Measurements from ENCODE around the gene STAMBPL1.
"Not testable (repeated sequence)": the region's sequence is repeated elsewhere in the genome, so short reads cannot be mapped to it uniquely, and the experiment has no call there.

STAMBPL1 gene

DNA sequence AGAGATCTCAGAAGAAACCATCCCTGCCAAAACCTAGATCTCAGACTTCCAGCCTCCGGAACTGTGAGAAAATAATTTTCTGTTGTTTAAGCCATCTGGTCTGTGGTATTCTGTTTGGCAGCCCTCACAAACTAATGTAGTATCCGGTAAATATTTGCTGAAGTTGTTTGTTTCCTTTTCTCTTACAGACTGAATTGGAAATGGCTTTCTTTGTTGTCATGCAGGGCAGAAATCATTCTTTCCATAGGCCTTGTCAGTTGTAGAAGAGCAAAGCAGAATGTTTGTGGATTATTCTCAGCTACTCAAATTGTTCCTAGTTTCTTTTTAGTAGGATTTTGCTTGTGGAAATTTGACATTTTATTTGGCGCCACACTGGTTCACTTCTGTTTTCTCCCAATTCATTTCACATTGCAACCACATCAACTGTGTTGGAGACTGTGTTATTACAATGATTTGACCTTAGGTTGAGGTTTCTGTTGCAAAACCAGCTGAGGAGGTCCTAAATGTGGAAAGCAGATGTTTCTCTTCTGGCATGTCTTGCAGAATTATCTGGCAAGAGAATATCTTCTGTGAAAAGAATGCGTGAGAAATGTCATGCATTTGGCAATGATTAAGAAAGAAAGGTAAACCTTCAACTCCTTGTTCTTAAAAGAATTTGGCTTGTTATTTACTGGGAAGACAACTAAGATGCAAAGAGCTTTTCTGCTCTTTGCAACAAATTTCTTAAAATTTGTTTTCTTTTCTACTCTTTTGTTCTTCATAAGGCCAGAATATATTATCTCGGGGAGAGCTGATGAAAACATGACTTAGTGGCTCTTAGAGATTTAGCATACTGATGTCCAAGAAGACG lies 46.7 kb downstream of the STAMBPL1 start:
- no peak for DNase-seq

DNA sequence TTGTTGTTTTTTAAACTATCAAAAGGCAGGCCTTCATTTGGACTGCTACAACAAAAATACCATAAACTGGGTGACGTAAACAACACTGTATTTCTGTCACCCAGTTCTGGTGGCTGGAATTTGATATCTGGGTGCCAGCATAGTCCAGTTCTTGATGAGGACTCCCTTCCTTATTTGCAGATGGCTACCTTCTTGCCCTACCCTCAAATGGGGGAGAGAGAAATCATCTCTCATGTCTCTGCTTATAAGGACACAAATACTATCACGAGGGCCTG lies 47.3 kb downstream of the STAMBPL1 start:
- DNase-seq: no peak

DNA sequence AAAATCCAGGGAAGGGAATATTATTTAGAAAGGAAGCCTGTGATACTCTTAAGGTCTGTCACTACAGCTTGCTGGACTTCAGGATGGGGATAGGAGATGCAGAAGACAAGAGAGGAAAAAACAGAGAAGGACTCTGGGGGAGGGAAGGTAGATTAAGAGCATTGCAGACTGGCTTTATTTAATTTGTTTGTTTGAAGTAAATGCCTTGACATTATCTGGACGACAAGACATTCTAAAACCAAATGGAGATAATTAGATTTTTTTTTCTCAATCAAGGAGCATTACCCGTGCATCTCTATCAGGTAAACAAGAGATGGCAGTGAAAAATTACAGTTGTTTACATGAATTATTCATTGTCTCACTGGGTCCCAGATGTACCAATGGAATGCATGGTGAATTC lies 48.2 kb downstream of the STAMBPL1 start:
- DNase-seq: no peak

DNA sequence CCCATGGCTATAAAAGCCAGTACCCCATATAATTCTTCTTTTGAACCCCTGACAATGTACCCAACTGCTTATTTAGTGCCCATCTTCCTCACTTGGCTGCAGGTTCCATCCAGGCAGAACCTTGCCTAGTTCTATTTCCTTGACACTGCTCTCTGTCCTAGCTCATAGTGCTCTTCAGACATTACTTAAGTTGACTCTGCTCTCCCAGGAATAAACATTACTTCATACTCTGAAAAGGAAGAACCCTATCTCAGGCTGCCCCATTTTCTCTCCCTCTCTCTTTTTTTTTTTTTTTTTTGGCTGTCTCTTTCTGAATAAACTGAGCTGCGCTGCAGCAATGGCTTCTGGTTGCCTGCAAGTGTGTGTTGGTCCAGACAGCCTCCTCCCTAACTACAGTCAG lies 51.5 kb downstream of the STAMBPL1 start:
- no peak for DNase-seq

DNA sequence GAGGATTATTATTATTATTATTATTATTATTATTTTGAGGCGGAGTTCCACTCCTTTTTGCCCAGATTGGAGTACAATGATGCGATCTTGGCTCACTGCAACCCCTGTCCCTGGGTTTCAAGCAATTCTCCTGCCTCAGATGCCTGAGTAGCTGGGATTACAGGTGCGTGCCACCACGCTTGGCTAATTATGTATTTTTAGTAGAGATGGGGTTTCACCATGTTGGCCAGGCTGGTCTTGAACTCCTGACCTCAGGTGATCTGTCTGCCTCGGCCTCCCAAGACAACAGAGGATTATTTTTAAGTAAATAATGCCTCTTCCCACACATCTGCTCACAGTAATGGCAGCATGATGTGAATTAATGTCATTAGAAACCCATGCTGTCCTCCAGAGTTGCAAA lies 52.0 kb downstream of the STAMBPL1 start:
- DNase-seq: not testable (repeated sequence)

DNA sequence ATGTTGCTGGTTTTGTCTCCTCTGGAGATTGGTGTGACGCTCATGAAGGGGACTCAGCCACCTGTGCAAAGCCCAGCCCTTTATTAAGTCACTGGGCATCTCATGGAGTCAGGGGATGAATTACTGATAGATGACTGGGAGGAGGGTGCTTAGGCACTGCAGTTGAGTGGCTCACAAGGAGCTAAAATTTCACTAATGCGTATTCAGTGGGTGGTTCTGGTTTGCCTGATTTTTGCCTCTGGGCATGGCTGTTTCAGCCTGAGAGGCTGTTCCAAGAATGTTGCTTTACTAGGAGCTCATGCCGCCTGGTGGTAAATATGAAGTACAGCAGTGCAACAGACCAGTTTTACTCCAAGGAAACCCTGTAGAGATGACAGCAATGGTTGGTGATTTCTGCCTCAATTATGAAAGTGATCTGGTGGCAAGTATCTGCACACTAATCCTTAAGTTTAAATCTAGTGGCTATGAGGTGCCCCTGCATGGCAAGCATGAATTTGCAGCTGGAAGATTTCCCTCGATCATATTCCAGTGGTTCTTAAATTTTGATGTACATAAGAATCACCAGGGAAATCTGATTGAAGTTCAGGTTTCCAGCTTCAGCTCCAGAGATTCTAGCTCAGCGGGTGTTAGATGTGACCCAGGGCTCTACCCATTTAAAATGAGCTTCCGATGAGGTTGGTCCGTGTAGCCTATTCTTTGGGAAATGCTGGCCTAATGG lies 52.7 kb downstream of the STAMBPL1 start:
- peak; percentile 51 to 71 for DNase-seq

DNA sequence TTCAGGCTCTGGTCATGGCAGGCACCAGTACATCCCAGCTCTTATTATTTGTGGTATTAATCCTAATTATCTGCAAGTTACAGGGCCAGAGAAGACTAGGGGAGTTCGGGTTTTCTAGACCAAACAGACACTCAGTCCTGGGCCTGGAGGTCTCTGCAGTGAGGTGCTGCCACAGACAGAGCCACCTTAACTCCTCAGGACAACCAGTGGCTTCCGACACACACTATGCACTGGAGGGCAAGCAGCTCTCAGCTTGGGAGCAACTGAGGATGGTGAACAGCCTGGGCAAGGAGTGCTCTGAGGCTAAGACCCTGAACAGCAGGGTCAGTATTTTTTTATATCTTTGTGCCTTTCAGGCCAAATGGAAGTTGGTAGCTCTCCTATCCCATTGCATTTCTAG lies 53.5 kb downstream of the STAMBPL1 start:
- DNase-seq: no peak

DNA sequence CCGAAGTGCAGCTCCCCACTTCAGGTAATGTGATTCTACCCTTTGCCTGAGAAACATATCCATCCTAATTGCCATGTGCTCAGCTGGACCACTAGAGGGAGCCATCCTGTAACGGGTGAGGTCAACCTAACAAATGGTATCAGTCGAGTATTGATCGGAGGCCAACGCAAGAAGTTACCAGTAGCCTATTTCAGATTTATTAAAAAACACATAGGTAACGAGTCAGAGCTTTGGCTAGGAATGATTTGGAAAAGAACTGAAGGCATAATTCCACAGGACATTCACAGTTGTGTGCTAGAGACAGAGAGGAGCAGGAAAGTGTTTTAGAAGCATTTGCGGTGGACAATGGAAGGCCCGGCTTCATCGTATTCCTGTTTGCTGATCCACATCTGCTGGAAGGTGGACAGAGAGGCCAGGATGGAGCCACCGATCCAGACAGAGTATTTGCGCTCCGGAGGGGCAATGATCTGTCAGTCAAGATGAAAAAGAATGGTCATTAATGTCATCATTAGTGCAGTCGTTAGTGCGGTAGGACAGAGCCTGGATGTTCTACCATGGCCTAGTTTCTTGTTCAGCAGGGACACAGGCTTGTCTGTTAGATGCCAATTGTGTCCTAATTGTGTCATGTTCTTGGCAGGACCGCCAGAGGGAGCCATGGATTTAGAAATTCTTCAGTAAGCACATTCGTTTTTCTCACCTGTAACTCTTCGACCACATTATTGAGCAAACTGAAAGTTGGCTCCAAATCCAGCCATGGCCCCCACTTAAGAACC lies 55.0 kb downstream of the STAMBPL1 start:
- DNase-seq: peak; percentile 81 to 85

DNA sequence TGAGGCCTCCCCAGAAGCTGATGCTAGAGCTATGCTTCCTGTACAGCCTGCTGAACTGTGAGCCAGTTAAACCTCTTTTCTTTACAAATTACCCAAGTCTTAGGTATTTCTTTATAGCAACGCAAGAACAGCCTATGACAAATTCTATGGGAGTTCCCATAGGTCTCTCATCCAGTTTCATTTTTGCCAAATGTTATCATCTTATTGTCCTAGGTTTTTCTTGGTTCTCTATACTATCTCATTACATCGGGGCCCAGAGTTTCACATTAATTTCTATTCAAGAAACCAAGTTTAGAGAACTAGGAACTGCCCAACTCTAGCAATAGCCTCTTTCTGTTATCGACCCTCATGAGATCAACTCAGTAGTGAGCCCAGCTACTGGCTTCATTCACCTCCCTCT lies 56.6 kb downstream of the STAMBPL1 start:
- no peak for DNase-seq

DNA sequence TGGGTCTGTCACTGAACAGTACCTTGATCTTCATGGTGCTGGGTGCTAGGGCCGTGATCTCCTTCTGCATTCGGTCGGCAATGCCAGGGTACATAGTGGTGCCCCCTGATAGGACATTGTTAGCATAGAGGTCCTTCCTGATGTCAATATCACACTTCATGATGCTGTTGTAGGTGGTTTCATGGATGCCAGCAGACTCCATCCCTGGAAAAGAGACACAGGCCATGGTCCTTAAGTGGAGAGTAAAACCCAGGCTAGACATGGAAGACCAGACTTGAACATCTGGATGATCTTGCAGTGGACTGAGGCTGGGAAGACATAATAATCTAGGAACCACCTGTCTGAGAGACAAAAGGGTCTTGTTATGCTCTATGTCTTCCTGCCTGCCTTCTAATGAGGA lies 58.0 kb downstream of the STAMBPL1 start:
- no peak for DNase-seq

DNA sequence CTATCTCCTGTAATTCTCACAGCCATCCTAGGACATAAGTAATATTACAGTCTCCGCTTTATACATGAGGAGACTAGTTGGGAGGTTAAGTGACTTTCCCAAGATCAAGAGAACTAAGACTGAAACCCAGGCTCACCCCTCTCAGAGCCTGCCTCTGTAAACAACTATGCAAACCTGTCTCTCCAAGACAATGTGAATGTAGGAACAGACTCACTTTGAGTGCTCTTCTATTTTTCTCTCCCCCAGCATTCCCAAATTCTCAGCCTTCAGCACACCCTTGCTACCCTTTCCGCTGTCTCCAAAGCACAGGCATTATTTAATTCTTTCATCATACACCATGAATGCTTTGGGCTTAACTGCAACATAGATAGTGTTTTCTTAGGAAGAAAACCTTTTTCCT lies 58.9 kb downstream of the STAMBPL1 start:
- no peak for DNase-seq

DNA sequence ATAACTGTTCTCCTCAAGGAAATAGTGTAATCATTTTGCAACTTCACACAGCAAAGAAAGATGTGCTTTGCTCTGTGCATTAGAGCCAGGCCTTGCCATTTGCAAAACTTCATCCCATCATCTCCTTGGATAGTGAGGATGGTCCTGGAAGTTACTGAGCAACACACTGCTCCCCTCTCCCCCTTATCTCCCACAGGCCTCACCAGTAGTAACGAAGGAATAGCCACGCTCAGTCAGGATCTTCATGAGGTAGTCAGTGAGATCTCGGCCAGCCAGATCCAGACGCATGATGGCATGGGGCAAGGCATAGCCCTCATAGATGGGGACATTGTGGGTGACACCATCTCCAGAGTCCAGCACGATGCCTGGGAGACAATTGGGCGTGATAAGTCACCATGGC lies 61.0 kb downstream of the STAMBPL1 start:
- DNase-seq: no peak

DNA sequence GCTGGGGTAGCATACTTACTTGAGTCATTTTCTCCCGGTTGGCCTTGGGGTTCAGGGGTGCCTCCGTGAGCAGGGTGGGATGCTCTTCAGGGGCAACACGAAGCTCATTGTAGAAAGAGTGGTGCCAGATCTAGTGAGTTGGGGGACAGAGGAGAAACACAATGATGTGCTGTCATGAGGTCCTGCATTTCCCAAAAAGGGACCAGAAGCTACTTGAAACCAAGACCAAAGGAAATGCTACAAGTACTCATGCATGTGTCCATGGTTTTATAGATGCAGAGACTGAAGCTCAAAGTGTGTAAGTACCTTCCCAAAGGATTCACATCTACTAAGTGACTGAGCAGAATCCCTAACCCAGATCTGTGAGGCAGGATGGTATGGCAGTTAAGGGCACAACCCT lies 63.7 kb downstream of the STAMBPL1 start:
- DNase-seq: no peak

DNA sequence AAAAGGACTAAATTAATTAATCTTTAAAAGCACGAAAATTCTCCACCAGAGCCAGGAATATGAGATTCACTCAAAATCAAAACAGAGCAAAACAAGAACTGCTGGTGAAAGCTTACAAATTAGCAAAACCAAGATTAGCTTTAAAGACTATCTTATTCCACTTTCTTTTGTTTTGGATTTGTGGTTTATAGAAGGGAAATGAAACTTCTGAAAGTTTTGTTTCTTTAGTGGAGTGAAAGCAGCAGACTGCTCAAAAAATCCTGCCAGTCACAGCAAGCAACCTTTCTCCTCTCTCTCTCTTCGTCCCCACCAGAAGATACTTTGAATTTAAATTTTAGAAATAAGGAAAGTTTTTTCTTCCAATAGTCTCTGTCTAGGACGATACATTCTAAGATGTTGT lies 64.8 kb downstream of the STAMBPL1 start:
- no peak for DNase-seq

DNA sequence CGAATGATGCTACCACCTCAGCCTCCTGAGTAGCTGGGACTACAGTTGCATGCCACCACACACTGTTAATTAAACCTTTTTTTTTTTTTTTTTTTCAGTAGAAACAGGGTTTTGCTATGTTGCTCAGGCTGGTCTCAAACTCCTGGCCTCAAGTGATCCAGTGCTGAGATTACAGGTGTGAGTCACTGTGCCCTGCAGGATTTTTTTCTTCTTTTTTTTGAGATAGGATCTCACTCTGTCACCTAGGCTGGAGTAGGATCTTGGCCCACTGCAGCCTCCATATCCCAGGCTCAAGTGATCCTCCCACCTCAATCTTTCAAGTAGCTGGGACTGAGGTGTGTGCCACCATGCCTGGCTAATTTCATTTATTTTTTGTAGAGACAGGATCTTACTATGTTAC lies 66.2 kb downstream of the STAMBPL1 start:
- no peak for DNase-seq

DNA sequence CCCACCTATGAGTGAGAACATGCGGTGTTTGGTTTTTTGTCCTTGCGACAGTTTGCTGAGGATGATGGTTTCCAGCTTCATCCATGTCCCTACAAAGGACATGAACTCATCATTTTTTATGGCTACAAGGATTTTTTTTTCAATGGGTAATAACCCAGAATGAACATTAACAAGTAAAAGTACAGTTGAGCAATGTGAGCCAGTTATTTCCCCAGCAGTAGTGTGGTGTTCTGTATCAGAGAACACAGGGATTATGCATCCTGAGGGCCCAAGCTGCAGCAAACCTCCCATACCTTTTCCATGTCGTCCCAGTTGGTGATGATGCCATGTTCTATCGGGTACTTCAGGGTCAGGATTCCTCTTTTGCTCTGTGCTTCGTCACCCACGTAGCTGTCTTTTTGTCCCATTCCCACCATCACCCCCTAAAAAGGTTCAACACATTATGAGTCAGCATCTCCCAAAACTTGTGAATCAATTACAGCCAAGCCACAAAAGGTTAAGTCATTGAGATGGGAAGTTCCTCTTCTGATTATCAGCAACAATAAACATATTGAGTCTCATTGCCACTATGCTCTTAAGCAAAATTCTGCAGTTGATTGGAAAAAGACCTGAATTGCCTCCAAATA lies 67.0 kb downstream of the STAMBPL1 start:
- DNase-seq: no peak

DNA sequence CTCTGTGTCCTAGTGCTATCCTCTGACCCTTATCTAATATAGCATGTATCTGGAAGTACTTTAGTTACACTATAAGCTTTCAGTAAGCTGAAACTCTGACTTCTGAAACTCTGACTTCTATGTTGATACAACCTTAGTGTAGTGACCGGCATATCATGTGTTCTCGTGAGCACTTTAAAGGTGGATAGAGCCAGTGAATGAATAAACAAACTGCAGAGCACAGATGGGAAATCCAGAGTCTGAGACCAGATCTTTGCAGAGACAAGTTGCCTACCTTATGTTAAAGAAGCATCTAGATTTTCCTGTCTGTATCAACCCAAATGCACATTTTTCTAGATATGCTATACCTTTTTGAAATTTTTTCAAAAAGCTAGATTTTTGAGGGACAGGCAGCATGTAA lies 69.0 kb downstream of the STAMBPL1 start:
- no peak for DNase-seq

DNA sequence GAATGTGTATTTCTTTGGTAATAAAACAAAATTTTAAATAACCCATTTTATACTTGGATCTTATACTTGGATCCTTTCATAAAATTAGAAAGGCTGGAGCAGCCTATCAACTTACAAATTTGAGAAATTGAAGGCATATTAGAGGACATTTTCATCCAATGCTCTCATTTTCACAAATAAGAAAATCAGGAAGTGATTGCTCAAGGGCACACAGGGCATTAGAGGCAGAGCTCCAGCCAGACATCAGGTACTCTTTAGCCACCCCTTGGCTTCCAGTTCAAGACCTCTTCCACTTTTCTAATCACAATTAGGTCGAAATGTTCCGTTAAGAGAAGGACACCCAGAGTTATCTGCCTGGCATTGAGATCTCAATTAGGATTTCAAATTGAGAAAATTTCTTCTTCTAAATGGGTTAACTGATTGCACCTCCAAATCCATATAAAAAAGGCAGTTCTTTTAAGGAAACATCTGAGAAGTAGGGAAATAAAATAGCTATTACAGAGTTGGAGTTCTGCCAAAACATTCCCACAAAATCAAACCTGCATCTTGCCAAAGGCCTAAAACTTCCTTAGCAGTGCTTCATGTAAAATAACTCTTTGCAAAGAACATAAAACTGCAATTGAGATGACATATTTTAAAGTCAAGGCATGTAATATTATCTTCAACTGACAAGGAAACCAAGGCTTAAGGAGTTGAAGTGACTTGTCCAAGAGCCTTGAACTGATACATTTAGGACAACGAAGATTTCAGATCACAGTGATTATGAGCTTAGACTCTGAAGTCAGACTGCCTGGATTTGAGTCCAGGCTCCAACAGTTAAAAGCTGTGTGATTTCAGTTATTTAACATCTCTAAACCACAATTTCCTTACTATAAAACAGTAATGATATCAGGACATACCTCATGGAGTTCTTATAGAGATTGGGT lies 70.1 kb downstream of the STAMBPL1 start:
- DNase-seq: no peak

DNA sequence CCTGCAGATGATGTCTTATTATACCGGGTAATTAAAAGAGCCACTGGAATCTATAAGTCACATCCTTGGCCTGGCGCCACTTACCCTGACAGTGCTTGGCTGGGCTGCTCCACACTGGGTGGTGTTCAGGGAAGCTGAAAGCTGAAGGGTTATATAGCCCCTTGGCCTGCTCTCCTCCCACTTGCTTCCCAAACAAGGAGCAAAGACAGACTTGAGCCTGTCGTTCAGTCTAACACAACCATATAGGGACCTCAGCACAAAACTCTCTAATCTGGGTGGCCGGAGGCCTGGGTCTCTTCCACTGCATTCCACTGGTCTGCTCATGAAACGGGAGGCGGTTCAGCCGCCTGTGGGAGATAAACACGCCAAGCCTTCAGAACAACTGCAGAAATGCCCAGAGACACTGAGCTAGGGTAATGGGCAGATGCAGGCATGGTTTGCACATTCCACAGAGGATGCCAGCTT lies 72.6 kb downstream of the STAMBPL1 start, which contains the start of gene ACTA2:
Gene ACTA2, minus strand, starts transcription at position 127 of the 465 bp plus-strand sequence. CDS start 3,843 bp downstream, outside the sequence.
- no peak for DNase-seq

DNA sequence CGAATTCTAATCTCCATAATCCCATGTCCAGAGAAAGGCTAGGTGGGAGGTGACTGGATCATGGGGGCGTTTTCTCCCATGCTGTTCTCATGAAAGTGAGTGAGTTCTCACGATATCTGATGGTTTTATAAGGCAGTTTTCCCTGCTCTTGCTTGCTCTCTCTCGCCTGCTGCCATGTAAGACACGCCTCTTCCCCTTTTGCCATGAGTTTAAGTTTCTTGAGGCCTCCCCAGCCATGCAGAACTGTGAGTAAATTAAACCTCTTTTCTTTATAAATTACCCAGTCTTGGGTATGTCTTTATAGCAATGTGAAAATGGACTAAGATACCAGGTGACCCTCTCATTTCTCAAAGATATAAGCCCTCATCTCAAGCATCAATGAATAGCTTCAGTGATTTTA lies 73.6 kb downstream of the STAMBPL1 start:
- DNase-seq: no peak

DNA sequence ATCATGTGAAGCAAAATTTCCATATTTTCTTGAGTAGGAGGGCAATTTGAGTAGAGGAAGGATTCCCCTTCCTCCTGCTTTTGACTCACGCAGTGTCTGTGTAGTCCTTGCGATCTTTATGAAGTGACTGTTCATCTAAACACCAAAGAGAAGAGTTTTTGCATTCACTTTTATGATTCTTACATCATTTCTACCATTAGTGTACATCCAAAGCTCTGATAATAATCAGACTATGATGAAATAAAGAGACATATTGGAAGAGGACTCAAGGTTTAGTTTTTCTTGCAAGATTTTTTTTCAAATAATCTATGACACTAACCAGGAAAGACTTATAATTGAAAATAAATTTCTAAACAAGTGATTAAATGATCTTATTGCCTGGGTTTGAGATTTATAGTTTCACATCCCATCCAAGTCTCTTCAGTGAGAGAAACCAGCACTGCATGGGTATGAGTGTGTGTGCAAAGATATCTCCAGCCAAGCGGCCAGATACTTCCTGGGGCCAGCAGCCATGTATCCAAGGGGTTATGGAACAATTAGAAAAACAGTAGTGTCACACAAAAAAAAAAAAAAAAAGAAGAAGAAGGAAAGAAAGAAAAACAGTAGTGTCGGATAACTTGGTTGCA lies 74.5 kb downstream of the STAMBPL1 start:
- no peak for DNase-seq

DNA sequence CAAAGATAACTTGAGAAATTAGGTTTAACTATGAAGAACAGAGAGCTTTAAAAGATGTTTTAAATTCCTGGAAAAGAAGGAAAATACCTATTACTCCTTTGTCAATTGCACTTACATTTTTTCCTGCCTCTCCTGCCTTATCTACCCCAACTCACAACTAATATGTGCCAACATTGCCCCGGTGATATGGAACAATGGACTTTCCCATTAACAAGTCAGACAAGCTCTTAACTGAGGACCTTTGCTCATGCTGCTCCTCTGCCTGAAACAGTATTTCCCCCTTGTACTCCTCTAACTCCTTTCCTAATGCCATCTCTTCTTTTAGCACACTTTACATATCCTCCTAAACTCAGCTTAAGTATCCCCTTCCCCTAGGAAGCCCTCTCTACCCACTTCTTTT lies 77.3 kb downstream of the STAMBPL1 start:
- no peak for DNase-seq

Measured in CD4-positive, alpha-beta T cell treated with Interleukin-4 for 1 hour (primary cell).